Mammary epithelial cell (primary cell): Measurements from ENCODE around the gene PTPRM.

ENCODE experiments used
- EZH2 ChIP-seq: IDR thresholded peaks from 2 replicates; pipeline ENCODE4 v1.6.1; 2012; ENCODE audit warnings: low read length, inconsistent platforms, borderline replicate concordance
- TF ChIP-seq, protein P1 (sequence below), 2 donors: IDR thresholded peaks in 1 of 2; conservative IDR thresholded peaks in 1 of 2; 2 replicates each; pipeline ENCODE4 v1.5.1; 2011 to 2012; ENCODE audit warnings: inconsistent platforms in 2 of 2, low read length in 2 of 2, mild to moderate bottlenecking in 2 of 2, control low read depth in 1 of 2, low read depth in 1 of 2; ENCODE audit not compliant: insufficient read depth in 1 of 2; ENCODE audit errors: extremely low read depth in 1 of 2

DNA sequence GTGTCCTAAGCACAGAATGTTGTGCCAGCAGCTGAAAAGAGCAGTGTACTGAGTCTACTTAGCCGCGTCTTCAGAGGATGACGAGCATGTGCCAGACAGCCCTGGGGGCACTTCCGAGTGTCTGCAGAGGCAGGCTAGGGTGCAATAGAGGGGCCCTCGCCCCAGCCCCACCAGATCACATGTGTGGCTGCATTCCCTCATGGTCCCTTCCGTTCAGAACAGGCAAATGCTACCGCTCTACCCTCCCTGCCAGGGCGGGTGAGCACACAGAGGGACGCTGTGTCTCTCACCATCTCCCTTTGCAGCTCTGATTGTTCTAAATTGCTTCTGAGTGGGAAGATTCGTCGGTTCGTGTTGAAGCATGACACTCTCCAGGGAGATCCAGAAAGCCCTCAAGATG, 829.9 kb downstream of the PTPRM start:
- no peak for TF ChIP-seq EZH2
- TF ChIP-seq, protein P1, sequence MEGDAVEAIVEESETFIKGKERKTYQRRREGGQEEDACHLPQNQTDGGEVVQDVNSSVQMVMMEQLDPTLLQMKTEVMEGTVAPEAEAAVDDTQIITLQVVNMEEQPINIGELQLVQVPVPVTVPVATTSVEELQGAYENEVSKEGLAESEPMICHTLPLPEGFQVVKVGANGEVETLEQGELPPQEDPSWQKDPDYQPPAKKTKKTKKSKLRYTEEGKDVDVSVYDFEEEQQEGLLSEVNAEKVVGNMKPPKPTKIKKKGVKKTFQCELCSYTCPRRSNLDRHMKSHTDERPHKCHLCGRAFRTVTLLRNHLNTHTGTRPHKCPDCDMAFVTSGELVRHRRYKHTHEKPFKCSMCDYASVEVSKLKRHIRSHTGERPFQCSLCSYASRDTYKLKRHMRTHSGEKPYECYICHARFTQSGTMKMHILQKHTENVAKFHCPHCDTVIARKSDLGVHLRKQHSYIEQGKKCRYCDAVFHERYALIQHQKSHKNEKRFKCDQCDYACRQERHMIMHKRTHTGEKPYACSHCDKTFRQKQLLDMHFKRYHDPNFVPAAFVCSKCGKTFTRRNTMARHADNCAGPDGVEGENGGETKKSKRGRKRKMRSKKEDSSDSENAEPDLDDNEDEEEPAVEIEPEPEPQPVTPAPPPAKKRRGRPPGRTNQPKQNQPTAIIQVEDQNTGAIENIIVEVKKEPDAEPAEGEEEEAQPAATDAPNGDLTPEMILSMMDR (conservative IDR thresholded peaks at IDR 0.05 in 1 of 2, IDR thresholded peaks at IDR 0.05 in 1 of 2; ENCODE audit: extremely low read depth in 1 of 2, insufficient read depth in 1 of 2, low read depth in 1 of 2, low read length in 2 of 2) = no peak
